Medulla oblongata (tissue), 1 donor: ENCODE measurements around the gene ST3GAL6.

ENCODE experiments used
- DNase-seq: peaks from one replicate; pipeline ENCODE4 v3.0.0-alpha.2; 2015; ENCODE audit errors: extremely low spot score

ST3GAL6 gene

DNA sequence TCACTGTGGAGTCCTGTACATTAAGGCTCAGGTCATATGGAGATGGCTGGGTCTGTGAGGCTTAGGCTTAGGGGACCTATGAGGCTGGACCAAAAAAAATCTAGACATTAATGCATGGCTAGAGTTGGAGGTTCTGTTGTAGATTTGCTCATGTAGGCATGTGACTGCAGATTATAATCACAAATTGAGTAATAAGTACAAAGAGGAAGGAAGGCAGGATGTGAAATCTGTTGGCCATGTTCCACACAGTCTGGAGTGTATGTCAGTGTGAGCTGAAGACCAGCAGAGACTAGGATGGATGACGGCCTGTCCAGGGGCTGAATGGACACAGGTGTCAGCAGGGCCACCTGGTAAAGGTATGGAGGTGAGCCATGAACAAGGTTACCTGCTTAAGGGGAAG is at the start of gene ST3GAL6:
Gene ST3GAL6, plus strand, starts transcription at position 265 of the 400 bp plus-strand sequence. CDS start 5,101 bp downstream, outside the sequence.
- DNase-seq, result peak; percentile 70

DNA sequence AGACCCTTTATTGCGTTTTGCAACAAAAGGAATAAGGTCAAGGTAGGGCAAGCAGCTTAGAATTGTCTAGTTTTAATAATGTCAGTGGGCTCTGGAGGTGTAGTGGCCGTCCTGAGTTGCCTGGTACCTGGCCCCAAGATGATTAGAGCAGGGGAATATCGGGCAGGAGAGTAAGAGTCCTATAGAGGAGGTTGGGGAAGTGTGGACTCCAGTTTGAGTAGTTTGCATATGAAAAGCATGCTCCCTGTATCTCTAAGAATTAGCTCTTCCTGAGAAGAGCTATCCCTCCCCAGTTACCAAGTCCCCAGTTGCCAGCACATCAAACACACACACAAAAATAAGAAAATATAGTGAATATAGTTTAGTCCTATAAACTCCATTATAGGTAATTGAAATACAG is 49.2 kb upstream of the ST3GAL6 start:
- no peak for DNase-seq

GRCh38 chr3:98717584-98717983 is 45.6 kb upstream of the ST3GAL6 start:
- DNase-seq, result no peak

DNA sequence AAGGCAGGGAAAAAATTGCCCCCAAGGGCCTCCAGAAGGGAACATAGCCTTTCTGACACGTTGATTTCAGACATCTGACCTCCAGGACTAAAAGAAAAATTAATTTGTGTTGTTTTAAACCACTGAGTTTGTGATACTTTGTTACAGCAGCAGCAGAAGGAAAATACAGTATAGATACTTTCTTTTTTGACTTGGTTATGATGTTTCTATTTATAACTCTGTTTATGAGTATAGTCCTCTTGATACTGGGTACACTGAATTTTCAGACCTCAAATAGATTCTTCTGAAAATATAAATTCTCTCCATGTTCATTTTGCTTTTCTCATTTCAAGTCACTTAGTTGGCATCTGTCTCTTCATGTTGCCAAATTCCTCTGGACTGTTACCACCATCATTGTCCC is 44.4 kb upstream of the ST3GAL6 start:
- no peak for DNase-seq

DNA sequence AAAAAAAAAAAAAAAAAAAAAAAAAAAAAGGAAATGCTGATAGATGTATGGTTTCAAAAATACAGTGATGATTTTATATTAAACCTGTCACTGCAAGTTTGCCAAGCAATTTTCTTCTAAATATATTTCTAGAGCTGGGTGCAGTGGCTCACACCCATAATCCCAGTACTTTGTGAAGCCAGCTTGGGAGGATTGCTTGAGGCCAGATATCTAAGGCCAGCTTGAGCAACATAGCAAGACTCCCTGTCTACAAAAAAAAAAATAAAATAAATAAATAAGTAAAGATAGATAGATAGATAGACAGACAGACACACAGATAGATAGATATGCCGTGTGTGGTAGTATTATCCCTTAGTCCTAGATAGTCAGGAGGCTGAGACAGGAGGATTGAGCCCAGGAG is 41.4 kb upstream of the ST3GAL6 start:
- DNase-seq, result no peak

- DNase-seq, result no peak
Measured at GRCh38 chr3:98722389-98722788, 40.8 kb upstream of the ST3GAL6 start.

DNA sequence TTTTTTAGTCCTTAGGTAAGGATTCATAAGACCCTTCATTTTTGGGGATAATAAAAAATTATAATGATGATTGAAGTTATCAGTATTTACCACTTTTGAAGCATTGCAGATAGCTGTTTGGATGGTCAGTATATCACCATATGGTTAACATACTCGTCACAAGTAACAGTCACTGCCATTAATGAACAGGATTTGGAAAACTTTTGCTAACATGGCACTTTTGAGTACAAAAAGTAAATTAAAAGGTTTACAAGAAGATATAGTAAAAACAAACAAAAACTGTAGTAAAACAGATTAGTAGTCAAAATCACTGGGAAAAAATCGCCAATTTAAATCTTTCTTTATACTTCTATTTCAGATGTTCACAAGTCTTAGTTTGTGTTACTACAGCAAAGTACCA is 37.8 kb upstream of the ST3GAL6 start:
- DNase-seq, result no peak

- no peak for DNase-seq
Measured at GRCh38 chr3:98726084-98726483, 37.1 kb upstream of the ST3GAL6 start.

- DNase-seq, result no peak
Measured at GRCh38 chr3:98727638-98728037, 35.5 kb upstream of the ST3GAL6 start.

GRCh38 chr3:98728672-98729071 is 34.5 kb upstream of the ST3GAL6 start:
- no peak for DNase-seq

- peak; percentile 55 for DNase-seq
Measured at GRCh38 chr3:98730338-98730737, 32.8 kb upstream of the ST3GAL6 start.

GRCh38 chr3:98730886-98731537 is 32.1 kb upstream of the ST3GAL6 start:
- DNase-seq, result no peak

GRCh38 chr3:98731720-98732285 is 31.3 kb upstream of the ST3GAL6 start:
- peak; percentile 47 for DNase-seq

GRCh38 chr3:98732286-98733052 is 30.7 kb upstream of the ST3GAL6 start:
- DNase-seq, result peak; percentile 83

DNA sequence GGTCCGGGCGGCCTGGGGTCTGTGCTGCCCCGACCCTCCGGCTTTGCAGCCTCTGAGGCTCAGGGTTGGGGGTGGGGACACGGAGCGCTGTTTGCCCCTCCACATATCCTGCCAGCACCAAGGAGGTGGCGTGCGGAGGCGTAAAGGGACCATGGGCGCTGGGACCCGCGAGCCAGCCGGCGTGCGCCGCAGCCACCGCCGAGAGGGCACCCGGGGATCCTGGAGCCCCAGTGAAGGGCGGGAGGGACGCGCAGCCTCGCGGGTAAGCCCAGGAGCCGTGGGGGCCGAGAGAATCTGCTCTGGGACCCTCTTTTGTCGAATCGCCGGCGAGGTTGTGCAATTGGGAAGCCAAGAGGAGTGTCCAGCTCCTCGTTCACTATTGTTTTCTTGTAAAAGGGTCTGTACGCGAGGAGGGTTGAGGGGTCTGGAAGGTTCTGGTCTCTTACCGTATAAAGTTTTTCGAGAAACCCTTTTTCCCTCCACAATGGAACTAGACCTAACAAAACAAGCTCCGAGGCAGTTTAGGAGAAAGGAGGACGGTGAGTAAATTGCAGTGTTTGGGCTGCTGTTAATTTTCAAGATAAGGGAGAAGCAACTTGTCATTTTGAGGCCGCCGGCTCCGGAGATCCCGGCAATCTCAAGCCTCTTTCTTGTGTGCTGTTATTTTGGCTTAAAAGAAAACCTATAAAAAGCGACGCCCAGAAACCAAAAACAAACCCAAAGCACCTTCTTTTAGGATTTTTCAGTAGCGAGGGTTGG is 29.9 kb upstream of the ST3GAL6 start:
- peak; percentile 42 for DNase-seq

GRCh38 chr3:98733812-98734281 is 29.3 kb upstream of the ST3GAL6 start:
- DNase-seq, result peak; percentile 70

DNA sequence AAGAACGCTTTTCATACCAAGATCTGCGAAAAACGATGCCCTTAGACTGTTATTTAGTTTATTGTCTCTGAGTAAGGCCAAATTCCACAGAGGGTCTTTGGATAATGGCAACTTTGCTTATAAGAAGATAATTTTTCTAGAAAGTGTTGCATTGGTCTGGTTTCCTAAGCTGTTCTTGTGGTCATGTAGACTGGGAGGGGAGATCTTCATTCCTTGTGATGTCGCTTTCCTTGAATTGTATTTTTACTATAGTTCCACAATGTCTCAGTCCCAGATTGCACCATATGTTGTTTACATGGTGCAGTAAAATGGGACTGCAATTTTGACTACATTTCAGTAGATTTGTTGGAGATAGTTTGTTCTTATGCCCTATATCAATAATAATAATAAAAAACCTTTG is 28.8 kb upstream of the ST3GAL6 start:
- no peak for DNase-seq

GRCh38 chr3:98734735-98735134 is 28.4 kb upstream of the ST3GAL6 start:
- DNase-seq, result no peak

GRCh38 chr3:98735296-98735695 is 27.8 kb upstream of the ST3GAL6 start:
- no peak for DNase-seq

GRCh38 chr3:98735761-98736269 is 27.3 kb upstream of the ST3GAL6 start:
- DNase-seq, result no peak

DNA sequence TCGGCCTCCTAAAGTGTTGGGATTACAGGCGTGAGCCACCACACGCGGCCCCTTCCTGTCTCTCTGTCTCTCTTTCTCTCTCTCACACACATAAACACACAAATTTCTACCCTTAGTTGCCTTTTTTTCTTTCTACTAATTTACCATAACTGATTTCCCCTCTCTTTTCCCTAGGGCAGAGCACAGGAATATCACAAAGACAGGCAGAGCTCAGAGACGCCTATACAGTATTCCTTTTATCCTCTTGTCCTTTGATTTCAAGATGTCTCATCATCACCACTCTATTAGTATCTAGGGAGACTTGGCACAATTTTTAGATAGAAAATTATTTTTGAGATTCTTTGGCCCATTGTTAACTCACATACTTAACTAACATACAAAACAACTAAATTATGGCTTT is 25.8 kb upstream of the ST3GAL6 start:
- no peak for DNase-seq

DNA sequence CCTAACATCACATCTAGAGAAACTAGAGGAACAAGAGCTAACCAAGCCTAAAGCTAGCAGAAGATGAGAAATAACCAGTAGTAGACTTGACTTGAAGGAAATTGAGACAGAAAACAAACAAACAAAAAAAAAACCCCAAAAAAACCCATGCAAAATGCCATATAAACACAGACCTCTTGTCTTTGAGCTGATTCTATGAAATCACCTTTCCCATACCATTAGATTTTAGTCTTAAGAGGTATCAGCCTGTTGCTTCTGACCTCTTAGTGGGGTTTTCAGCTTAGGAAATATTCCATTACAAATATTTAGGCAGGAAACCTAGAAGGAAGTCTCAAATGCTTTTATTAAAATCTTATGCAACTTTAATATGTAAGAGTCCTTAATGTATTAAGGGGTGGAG is 23.9 kb upstream of the ST3GAL6 start:
- DNase-seq, result no peak
